ENCODE measurements around the gene BTNL9.
"Not testable (repeated sequence)": the region's sequence is repeated elsewhere in the genome, so short reads cannot be mapped to it uniquely, and the experiment has no call there.

Gene BTNL9

DNA sequence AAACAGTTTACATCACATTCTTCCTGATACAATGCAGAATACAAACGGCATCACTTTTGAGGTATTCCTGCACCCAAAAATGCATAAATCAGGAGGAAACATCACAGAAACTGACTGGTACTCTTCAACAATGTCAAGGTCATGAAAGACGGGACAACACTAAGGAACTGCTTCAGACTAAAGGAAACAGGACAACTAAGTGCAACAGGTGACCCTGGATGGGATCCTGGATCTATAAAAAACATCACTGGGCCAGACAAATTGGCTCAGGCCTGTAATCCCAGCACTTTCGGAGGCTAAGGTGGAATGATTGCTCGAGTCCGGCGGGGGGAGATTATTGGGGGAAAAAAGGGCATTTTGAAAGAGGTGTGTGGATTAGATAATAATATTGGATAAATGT is 22.6 kb downstream of the BTNL9 start:
- no peak for FAIRE-seq

DNA sequence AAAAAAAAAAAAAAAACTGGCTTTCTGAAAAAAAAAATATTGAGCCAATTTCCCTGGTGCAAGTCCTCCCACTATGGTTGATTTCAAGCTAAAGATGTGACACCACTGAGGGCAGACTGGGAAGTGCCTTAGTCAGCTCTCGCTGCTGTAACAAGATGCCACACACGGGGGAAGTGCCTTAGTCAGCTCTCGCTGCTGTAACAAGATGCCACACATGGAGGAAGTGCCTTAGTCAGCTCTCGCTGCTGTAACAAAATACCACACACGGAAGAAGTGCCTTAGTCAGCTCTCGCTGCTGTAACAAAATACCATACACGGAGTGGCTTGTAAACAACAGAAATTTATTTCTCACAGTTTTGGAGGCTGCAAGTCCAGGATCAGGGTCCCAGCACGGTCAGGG is 23.4 kb downstream of the BTNL9 start:
- no peak for FAIRE-seq

DNA sequence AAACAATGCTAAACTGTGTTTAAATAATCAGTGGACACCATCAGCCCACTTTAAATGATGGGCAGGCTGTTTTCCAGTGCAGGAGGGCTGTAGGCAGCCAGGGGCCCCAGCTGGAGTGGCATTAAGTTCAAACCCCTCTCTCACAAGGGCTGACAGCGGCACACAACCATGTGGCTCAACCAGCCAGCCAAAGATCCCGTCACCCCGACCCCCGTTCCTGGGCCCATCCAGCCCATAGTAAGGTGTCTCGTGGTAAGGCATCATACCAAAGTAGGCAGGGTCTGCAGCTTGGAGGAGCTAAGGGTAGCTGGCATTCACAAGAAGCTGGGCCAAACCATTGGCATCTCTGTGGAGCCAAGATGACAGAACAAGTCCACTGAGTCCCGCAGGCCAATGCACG is 24.9 kb downstream of the BTNL9 start:
- no peak for FAIRE-seq

DNA sequence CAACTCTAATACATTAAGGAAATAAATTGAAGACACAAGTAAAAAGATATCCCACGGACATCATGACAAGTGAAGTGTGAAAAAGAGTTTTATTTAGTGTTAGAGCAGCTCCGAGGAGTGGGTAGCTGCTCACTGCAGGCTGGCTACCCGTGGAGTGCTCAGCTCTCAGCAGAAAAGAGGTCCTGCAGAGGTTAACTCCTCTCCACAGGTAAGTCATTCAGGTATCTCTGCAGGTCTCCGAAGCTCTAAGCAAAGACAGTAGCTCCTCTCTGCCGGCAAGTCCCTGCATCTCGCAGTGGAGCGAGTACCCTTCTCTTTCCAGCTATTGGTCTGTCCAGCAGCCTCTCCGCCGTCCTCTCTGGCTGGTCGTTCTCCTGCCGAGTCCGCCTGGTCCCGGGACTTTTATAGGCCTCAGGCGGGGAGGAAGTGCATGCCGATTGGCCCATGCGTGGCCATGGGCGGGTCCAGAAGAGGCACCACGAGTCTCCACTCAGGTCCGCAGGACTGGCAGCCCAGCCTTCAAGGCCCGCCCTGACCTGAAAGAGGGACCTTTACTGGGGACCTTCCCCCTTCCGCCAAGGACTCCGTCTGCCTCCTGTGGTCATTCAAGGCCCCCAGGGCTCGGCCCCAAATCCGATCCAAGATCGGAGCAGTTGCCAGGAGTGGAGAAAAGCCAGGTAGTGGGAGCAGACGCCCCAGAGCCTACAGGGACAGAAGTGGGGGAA is 29.9 kb downstream of the BTNL9 start:
- no peak for FAIRE-seq

DNA sequence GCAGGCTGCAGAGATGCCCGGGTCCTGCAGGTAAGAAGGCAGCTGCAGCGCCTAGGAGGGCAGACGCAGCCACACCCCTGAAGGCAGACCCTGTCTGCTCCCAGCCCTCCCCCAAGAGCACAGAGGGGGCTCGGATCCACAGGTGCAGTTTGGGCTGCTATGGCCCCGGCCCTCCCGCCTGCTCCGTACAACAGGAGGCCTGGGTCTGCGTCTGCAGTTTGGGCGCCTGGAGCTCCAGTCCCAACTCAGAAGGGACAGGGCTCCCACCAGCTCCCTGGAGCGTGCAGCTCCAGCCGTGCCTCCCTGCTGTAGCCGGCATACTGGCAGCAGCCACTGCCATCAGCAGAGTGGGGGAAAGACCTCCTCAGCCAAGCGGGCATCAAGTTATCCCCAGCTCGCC is 30.5 kb downstream of the BTNL9 start:
- FAIRE-seq = no peak

DNA sequence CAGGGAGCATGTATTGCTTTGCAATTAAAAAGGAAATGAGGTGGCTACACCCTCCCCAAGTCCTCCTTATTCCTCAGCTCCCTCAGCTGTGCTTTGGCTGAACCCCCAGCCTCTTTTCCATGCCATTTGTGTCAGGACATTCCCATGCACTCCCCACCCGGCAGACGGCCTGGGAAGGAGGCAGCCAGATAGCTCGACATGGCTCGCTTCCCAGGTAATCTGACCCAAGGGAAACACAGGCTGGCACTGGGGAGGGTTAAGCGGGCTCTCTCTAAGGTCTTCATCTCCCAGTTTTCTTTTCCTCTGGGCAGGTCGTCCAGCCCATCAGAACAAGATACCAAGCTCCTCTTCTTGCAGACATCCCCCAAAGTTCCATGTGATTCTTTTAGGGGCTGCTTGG is 31.2 kb downstream of the BTNL9 start:
- FAIRE-seq = no peak

DNA sequence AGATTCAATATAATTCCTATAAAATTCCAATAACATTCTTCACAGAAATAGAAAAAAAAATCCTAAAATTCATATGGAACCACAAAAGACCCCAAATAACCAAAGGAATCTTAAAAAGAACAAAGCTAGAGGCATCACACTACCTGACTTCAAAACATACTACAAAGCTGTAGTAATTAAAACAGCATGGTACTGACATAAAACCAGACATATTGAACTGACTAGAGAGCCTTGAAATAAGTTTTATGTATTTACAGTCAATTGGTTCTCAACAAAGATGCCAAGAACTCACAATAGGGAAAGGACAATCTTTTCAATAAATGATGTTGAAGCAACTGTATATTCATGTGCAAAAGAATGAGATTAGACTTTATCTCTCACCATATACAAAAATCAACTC is 36.9 kb downstream of the BTNL9 start:
- no peak for FAIRE-seq

DNA sequence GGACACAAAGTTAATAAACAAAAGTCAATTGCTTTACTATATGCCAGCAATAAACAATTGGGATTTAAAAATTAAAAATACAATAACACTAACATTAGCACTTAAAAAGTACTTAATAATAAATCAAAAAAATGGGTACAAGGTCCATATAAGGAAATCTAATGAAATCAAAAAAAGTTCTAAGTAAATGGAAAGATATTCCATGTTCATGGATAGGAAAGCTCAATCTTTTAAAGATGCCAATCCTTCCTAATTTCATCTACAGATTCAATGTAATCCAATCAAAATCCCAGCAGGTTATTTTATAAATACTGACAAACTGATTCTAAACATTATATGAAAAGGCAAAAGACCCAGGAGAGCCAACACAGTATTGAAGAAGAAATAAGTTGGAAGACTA is 41.9 kb downstream of the BTNL9 start:
- peak; percentile 54 for FAIRE-seq

DNA sequence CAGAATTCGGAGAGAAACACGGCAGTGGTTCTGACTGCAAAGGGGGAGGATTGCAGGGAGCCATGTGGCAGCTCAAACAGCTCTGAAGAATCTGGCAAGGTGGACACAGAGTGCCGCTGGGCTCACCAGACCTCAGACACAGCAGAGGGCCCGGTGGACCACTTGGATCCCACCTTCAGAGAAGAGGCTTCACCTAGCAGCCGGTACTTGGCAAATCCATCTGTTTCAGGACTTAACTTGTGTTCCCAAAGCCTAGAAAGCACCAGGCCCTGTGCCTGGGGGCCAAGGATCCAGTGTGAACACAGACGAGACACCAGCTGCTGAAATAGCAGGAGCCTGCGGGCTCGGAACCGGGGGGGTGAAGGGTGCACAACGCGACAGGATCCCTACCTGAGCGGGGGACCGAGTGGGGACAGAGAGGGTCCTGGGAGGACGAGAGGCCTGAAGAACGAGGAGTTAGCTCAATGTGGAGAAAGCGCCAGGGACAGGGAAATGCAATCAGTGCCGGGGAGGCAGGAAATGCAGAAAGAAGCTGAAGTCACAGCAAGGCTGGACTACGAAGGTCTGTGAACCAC is 44.6 kb downstream of the BTNL9 start:
- FAIRE-seq = no peak

DNA sequence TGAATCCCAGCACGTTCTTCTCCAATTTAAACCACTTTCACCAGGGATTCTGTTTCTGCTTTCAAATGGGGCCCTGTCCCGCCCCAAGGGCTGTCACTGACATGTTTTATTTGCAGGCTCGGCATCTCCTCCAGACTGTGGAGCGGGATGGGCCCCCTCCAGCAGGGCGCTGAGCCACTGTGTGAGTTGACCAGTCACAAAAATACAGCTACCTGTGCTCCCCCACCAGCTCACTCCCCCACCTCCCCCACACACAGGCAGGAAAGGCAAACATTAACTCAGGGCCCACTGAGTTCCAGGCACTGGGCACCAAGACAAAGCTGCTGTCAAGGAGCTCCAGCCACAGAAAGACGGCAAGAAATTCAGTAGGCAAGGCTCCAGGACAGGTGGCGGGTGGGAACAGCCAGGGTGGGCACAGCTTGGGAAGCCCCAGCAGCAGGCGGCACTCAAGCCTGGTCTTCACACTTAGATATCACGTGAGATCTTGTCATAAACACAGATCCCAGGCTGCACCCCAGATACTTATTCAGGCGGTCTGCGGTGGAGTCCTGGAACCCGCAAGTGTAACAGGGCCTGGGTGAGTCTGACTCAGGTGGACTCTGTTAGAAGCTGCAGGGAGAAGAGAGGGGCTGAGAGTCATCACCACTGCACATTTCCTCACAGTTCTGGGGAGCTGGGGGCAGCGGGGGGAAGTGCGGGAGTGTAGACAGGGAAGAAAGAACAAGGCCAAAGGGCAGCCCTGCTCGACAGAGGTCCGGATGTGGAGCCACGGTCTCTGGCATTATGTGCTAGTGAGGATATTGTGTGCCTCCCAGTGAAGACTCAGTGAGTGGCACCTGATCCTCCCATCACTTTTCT is 46.2 kb downstream of the BTNL9 start:
- no peak for FAIRE-seq

DNA sequence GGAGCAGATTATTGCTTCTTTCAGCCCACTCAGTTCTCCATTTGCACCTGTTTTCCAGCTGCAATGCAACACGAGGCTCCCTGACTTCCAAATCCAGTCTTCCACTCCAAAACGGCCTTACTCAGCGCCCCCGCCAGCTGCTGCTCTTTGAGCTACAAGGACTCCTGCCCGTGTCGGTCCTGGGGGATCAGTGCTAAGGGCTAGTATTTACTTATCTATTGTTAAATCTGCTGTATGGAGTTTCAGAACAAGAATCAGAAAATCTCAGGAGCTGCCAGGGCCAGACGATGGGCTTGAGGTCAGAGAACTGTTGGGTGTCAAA is 46.8 kb downstream of the BTNL9 start:
- FAIRE-seq = no peak

DNA sequence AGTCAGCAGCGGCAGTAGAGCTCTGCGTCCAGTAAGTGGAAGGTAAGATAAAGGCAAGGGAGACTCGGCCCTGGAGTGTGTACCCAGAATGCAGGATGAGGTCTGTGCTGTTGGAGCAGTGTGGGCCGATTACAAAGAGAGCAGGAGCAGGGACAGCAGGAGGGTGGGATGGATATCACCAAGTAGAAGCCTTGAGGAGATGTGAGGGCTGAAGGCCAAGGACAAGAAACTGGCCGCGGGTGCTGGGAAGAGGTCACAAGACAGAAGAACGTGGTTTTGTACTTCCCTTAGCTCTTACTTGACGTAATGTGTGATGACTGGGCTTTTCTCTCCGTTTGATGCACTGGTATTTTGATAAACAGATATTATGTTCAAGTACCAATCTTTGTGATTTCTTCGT is 47.2 kb downstream of the BTNL9 start:
- FAIRE-seq = no peak

DNA sequence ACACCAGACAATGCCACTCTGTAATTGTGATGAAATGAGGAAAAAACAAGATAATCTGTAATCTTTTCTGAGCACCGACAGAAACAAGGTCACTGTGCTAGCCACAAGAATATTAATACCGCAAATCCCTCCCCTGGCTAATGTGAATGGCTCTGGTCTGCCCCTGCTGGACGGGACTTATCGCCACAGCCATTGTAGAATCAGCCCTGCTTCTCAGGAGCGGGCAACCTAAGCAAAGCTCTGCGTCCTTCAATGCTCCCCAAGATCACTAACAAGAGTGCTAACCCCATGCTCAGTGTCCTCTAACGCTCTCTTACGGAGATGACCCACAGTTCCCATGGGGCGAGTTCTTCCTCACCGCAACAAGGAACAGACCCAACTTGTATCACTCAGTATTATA is 48.2 kb downstream of the BTNL9 start:
- no peak for FAIRE-seq

DNA sequence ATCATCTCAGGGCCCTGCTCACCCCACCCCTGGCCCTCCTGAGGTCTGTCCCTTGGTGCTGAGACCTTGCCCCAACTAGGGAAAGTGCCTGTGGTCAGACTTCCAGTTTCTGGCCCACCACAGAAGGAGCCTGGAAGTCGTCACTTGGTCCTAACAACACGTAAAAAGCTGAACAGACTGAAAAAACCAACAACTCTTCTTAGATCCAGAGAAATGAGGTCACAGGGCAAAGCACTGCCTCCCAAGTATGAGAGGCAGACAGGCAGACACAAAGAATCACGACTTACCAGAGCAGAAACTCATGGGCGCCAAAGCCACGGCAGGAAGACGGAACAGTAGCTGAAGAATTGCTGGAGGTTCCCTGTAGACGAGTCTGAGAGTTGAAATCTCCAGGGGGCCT is 52.4 kb downstream of the BTNL9 start:
- no peak for FAIRE-seq

DNA sequence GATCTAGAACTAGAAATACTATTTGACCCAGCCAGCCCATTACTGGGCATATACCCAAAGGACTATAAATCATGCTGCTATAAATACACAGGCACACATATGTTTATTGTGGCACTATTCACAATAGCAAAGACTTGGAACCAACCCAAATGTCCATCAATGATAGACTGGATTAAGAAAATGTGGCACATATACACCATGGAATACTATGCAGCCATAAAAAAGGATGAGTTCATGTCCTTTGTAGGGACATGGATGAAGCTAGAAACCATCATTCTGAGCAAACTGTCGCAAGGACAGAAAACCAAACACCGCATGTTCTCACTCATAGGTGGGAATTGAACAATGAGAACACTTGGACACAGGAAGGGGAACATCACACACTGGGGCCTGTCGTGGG is 55.1 kb downstream of the BTNL9 start:
- FAIRE-seq = not testable (repeated sequence)

DNA sequence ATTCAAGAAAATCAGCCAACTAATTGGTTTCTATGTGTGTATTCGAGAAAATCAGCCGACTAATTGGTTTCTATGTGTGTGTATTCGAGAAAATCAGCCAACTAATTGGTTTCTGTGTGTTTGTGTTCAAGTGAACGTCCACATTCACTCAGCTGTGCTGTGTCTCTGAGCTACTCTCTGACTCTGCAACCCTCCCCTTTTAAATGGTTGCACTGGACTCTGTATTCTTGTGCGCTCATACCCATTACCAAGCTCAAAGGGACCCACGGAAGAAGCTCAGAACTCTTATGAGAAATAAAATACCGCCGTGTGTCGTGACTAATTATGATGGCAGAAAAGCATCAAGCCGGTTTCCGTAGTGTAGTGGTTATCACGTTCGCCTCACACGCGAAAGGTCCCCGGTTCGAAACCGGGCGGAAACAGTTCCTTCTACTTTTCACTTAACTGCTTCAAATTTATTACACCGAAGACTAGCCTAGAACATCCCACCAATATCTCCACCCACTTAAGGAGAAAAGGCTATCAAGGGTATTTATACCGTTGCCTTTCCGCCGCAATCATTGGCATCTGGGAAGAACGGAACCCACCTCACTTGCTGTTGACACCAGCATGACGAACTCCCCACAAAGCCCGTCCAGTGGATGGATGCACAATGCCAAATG is 56.8 kb downstream of the BTNL9 start:
- peak; percentile 99 for FAIRE-seq

DNA sequence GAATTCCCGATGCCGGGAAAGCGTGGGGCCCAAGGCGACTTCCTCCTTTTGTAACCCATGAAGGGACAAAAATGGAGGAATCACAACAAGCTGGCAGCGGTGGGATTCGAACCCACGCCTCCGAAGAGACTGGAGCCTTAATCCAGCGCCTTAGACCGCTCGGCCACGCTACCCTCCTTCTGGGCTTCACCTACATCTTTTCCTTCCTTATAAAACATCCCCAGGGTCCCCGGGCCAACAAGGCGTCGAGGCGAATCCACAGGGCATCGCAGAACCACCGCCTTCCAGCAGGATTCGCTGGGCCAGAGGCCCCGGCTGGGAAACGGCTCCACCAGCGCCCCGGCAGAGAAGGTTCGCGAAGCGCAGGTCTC is 57.3 kb downstream of the BTNL9 start:
- not testable (repeated sequence) for FAIRE-seq

DNA sequence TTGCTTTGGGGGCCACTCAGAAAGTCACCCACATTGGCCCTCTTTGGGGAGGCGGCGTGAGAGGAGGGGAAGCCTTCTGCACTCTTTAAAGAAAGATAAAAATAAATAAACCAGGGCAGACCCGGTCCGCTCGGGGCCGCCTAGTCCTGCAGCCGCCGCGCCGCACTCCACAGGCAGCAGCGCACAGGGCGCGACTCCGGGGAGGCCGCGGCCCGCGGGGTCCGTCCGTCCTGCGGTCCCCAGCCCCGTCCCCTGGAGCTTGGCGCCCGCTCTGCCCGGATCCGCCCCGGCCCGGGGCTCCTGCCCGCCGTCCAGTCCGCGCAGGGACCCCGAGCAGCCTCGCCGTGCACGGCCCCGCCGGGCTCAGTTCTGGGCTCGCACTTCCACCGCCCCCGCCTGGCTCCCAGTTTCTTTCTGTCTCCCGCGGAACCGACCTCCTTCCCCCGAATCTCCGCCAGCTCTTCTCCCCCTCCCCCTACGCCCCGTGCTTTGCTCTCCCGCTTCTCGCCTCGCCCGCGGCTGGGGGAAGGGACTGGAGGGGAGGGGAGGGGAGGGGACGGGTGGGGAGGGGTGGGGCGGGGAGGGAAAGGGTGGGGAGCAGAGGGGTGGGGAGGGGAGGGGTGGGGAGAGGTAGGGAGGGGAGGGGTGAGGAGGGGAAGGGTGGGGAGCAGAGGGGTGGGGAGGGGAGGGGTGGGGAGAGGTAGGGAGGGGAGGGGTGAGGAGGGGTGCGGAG is 57.9 kb downstream of the BTNL9 start:
- FAIRE-seq = not testable (repeated sequence)

DNA sequence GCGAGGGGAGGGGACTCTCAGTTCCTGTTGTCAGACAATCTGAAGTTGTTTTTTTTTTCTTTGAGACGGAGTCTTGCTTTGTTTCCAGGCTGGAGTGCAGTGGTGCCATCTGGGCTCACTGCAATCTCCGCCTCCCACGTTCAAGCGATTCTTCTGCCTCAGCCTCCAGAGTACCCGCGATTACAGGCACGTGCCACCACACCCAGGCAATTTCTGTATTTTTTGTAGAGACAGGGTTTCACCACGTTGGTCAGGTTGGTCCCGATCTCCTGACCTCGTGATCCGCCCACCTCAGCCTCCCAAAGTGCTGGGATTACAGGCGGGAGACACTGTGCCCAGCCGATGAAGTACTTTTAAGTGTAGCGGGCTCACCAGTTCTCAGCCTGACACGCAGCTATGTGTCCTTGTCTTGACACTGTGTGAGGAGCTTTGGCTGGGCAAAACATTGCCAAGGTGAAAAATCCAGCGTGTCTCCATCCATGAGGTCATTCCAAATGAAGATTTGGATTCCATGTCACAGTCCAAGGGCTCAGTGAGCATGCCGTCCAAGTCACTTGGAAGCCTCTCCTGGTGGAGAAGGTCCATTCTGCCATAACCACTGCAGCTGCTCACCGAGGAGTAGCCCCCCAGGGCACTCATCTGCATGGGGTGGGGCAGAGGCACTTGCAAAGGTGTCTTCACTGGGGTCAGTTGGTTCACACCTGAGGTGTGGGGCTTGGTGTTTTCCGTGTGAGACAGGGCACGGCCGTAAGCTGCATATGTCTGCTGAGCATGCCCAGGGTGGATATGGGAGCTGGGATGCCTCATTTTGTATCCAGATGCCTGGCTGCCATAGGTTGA is 58.9 kb downstream of the BTNL9 start:
- FAIRE-seq = no peak

DNA sequence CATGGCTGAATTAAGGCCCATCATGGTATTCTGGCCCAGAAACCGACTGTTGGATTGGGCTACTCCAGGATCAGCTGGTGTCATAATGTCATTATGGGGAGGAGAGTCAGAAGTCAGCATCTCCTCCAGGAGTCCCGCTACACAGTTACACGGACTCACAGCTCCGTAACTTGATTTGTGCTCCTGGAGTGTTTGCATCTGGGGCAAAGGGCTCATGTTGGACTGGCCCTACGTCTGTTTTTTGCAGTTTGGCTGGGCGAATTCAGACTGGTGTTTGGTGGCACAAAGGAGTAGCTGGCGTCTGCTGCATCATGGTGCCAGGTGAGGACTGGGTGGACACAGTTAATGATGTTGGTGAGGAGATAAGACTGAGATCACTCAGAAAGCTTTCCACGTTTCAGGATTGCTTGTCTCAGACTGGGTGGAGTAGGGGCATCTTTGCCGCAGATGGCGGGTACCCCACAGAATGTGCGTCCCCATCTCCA is 59.6 kb downstream of the BTNL9 start:
- no peak for FAIRE-seq

DNA sequence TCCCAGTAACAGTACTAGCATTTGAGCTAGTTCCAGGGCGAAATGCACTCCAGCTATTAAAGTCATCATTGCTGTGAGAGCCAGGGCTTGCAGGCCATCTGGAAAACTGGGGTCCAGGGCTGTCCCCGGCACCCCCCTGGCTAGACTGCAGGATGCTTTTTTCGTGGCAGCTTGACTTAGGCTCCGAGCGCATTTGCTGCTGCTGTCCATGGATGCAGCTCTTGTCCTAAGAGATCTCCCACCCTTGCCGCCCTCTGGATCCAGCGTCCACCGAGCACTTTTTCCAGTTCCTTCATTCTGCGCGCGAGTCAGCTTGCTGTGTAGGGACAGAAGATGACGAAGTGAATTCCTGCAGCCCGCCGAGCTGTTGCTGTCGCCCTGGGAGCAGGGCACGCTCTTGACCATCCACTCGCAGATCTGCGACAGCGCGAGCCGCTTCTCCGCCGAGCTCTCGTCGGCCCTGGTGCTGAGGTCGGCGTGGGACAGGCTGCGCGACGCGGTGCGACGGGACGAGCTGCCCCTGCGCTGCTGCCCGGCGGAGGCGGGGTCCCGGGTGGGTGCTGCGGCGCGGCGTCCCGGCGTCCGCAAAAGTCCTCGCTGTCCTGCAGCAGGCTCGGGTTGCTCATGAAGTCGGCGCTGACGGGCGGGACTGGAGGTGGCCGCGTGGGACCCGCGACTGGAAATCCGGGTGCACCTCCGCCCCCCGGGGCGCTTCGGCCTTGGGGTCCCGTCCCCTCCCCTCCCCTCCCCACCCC is 60.2 kb downstream of the BTNL9 start:
- no peak for FAIRE-seq
